NCI-H2081 (cell line): ENCODE data around the gene PHACTR3.

ENCODE experiments used
- DNase-seq, 2 experiments: peaks; one replicate each; lab custom pipeline; 2025; lab: John Stamatoyannopoulos, UW

Gene PHACTR3

GRCh38 chr20:59751075-59751711, 146.9 kb downstream of the PHACTR3 start:
- DNase-seq: peak; percentile 11 to 14

GRCh38 chr20:59752101-59752586, 147.8 kb downstream of the PHACTR3 start:
- DNase-seq: no peak

GRCh38 chr20:59752704-59753460, 148.5 kb downstream of the PHACTR3 start:
- no peak for DNase-seq

- no peak for DNase-seq
Observed at GRCh38 chr20:59753836-59754235, 149.5 kb downstream of the PHACTR3 start.

GRCh38 chr20:59754551-59754950, 150.2 kb downstream of the PHACTR3 start:
- no peak for DNase-seq

- DNase-seq: no peak
Observed at GRCh38 chr20:59756241-59756640, 151.9 kb downstream of the PHACTR3 start.

GRCh38 chr20:59764037-59764436, 159.7 kb downstream of the PHACTR3 start:
- no peak for DNase-seq

GRCh38 chr20:59765599-59766177, 161.3 kb downstream of the PHACTR3 start:
- no peak for DNase-seq

GRCh38 chr20:59767656-59768055, 163.3 kb downstream of the PHACTR3 start:
- DNase-seq: no peak

GRCh38 chr20:59770270-59770669, 165.9 kb downstream of the PHACTR3 start:
- no peak for DNase-seq

GRCh38 chr20:59770851-59771250, 166.5 kb downstream of the PHACTR3 start:
- no peak for DNase-seq

- no peak for DNase-seq
Observed at GRCh38 chr20:59771506-59772372, 167.4 kb downstream of the PHACTR3 start.

- no peak for DNase-seq
Observed at GRCh38 chr20:59772373-59772705, 168.0 kb downstream of the PHACTR3 start.

- DNase-seq: no peak
Observed at GRCh38 chr20:59772931-59773913, 168.9 kb downstream of the PHACTR3 start.

- DNase-seq: no peak
Observed at GRCh38 chr20:59774204-59774641, 169.9 kb downstream of the PHACTR3 start.

GRCh38 chr20:59774921-59775686, 170.8 kb downstream of the PHACTR3 start:
- DNase-seq: no peak

- DNase-seq: no peak
Observed at GRCh38 chr20:59775687-59776055, 171.3 kb downstream of the PHACTR3 start.

- DNase-seq: no peak
Observed at GRCh38 chr20:59776059-59776603, 171.8 kb downstream of the PHACTR3 start.

- DNase-seq: no peak
Observed at GRCh38 chr20:59776626-59777330, 172.4 kb downstream of the PHACTR3 start.
